ENCODE measurements around the gene FAM72D.
"Not testable (repeated sequence)": the region's sequence is repeated elsewhere in the genome, so short reads cannot be mapped to it uniquely, and the experiment has no call there.

FAM72D gene

DNA sequence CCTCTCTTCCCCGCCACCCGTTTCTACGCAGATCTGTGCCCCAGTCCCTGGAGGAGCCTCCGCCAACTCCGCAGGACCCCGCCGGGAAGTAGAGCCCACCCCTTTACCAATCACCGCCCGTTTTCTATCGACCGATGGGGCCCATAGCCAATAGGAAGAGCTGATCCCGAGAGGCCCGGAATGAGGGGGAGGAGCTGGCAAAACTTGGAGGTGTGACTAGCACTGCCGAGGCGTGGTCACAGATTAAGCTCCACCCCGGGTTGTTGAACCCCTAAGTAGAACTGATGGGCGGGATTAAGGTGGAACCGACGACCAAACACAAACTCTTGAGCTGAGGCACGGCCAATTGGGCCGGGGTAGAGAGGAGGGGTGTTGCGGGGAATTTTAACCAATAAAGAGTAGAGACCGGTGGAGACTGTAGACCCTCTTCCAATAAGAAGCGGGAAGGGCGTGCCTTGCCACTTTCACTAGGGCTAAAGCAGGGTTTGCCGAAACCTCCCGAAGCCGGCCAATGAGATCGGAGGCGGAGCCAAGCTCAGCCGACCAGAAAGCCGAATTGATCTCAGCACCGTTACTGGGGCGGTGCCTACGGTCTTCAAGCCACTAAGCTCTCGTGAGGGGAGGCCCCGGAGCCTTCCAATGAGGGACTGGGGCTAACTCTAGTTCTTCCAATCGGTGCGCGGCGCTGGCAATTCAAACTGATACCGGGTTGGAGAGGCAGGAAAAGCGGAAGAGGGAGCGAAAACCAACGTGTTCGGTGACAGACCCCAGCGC is at the start of gene FAM72D, which contains the start of gene SRGAP2B:
Gene FAM72D (plus strand): TSS at position 691 of the 774 bp plus-strand sequence. CDS start 874 bp downstream, outside the sequence.
Gene SRGAP2B (minus strand): TSS at position 45 of the 774 bp plus-strand sequence. CDS start 2,427 bp downstream, outside the sequence.
- DNase-seq (ENCODE audit: low read depth in 2 of 2, low spot score in 1 of 2): not testable (repeated sequence)

DNA sequence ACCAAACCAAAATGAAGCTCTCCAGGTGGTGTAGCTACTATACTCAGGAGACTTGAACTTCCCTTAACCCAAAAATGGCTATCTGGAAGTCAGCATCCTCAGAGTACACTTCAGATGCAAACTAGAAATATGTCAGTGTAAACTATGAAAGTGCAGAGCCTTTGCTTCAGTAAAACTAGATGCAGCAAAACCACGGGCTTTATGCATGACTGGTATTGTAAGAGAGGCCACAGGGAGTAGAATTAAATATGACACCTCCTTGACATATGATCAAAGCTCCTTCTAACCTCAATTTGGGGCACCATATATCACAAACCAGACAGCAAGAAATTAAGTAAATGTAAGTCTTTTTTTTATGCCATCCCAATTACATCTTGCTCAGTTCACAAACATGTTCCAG is 48.2 kb upstream of the FAM72D start:
- DNase-seq (ENCODE audit: low read depth in 2 of 2, low spot score in 1 of 2): not testable (repeated sequence)

GRCh38 chr1:145048181-145048856 is 47.5 kb upstream of the FAM72D start:
- DNase-seq (ENCODE audit: low read depth in 2 of 2, low spot score in 1 of 2): not testable (repeated sequence)

GRCh38 chr1:145052019-145052776 is 43.6 kb upstream of the FAM72D start:
- not testable (repeated sequence) for DNase-seq (ENCODE audit: low read depth in 2 of 2, low spot score in 1 of 2)

DNA sequence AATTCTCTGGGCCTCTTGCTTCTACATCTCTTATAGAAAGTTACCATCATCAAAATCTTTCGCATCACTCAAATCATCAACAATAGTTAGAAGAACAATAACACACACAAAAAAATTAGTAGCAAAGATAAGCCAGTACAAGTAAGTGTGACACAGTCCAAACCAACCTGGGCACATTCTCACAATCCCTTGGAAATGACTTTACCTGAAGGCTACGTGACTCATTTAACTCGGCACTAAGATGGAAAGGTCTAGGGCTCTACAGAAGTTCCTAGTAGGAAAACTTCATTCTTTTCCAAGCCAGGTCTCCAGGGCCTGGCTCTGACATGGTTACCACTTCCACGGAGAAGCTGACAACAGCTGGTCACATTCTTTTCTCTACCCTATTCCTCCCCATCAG is 42.3 kb upstream of the FAM72D start:
- DNase-seq (ENCODE audit: low read depth in 2 of 2, low spot score in 1 of 2): not testable (repeated sequence)

DNA sequence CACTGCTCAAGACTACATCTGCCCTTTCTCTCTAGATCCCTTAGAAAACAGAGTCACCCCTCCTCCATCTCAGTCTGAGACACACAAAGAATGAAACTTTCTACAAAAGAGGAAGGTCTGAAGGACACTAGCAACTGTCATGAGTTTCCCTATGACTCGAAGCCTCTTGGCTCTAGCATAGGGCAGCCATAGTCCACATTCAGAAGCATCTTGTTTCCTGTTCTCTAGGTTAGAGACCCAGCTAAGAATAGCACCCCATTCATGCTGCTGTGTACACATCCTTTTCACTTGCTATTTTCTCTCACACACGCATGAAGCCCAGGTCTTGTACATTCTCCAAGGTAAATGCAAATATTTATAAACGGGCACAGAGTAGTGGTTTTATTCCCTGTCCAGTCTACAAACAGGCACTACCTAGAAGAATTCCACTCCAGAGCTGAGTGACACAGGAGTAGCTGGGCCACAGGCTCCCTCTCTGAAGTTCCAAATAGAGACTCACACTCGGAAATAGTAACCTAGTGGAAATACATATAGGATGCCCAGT is 40.5 kb upstream of the FAM72D start:
- DNase-seq (ENCODE audit: low read depth in 2 of 2, low spot score in 1 of 2): not testable (repeated sequence)

GRCh38 chr1:145058184-145058583 is 37.6 kb upstream of the FAM72D start:
- not testable (repeated sequence) for DNase-seq (ENCODE audit: low read depth in 2 of 2, low spot score in 1 of 2)

- not testable (repeated sequence) for DNase-seq (ENCODE audit: low read depth in 2 of 2, low spot score in 1 of 2)
Observed at GRCh38 chr1:145063285-145063684, 32.5 kb upstream of the FAM72D start.

- DNase-seq (ENCODE audit: low read depth in 2 of 2, low spot score in 1 of 2): not testable (repeated sequence)
Observed at GRCh38 chr1:145063941-145064648, 31.7 kb upstream of the FAM72D start.

- DNase-seq (ENCODE audit: low read depth in 2 of 2, low spot score in 1 of 2): not testable (repeated sequence)
Observed at GRCh38 chr1:145065194-145065826, 30.5 kb upstream of the FAM72D start.

- DNase-seq (ENCODE audit: low read depth in 2 of 2, low spot score in 1 of 2): not testable (repeated sequence)
Observed at GRCh38 chr1:145066486-145066885, 29.3 kb upstream of the FAM72D start.

GRCh38 chr1:145071569-145071968 is 24.2 kb upstream of the FAM72D start:
- not testable (repeated sequence) for DNase-seq (ENCODE audit: low read depth in 2 of 2, low spot score in 1 of 2)

GRCh38 chr1:145074021-145074559 is 21.7 kb upstream of the FAM72D start:
- DNase-seq (ENCODE audit: low read depth in 2 of 2, low spot score in 1 of 2): not testable (repeated sequence)

GRCh38 chr1:145076877-145077276 is 18.9 kb upstream of the FAM72D start:
- not testable (repeated sequence) for DNase-seq (ENCODE audit: low read depth in 2 of 2, low spot score in 1 of 2)

GRCh38 chr1:145077872-145078786 is 17.6 kb upstream of the FAM72D start:
- not testable (repeated sequence) for DNase-seq (ENCODE audit: low read depth in 2 of 2, low spot score in 1 of 2)

DNA sequence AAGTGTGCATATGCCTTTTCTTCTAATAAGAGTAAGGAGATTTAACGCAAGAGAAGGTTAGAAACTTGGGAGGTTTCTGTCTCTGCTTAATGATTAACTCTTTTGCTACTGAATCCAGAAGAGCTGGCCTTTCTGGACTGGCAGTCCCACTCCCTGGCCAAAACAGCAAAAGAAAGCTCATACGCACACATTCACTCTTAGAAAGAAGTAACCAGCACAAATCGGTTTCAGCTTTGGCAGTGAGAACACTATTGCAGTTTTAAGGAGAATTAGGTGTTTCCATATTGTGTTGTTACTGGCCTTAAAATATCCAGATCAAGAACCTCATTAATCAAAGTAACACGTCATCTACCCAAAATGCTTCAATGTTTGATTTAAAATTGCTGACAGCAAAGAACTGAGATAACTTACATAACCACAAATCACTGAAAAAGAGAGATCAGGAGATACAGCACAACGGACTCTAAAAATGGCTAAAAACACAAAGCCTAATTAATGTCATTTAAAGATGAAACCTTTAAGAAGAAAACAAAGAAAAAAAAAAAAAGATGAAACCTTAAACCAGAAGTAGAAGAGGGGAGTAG is 16.9 kb upstream of the FAM72D start:
- DNase-seq (ENCODE audit: low read depth in 2 of 2, low spot score in 1 of 2): not testable (repeated sequence)

DNA sequence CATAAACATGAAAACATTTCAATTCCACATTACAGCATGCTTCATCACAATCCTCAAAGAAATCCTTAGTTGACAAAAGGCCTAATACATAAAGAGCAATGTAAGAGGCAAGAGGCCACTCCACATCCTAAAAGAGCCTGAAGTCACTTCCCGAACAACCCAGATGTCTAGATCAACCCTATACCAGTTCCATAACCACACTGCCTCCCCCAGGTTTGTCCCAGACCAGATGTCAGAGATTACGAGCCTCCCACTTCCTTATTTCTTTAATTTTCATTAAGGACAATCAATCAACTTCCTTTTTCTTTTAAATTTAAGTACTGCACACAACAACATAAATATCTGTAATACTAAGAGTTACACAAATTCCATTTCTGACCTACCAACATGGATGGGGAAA is 16.0 kb upstream of the FAM72D start:
- not testable (repeated sequence) for DNase-seq (ENCODE audit: low read depth in 2 of 2, low spot score in 1 of 2)

DNA sequence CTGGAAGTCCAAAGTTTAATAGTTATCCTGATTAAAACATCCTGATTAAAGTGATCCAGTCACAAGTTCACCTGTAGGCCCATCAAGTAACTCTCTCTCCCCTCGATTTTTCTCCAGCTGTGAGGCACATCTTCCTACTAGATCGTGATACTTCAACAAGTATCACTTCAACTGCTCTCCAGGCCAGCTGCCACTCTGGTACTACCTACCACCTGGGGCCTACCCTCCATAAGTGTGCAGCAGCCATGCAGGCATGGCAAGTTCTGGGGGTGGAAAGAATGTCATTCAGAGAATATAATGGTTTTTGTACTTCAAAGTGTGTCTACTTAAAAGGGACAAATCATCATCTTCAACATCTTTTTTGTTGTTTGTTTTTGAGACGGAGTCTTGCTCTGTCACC is 15.6 kb upstream of the FAM72D start:
- DNase-seq (ENCODE audit: low read depth in 2 of 2, low spot score in 1 of 2): not testable (repeated sequence)

Data from stimulated activated CD8-positive, alpha-beta memory T cell treated with anti-CD3 and anti-CD28 coated beads, Interleukin-4, amount 100 ng/mL, for 1 hour (primary cell).